Measurements from ENCODE around the gene BCAP29.

- TF ChIP-seq POLR2A (IDR thresholded peaks at IDR 0.05) = no peak
- TF ChIP-seq CTCF (IDR thresholded peaks at IDR 0.05) = no peak
- TF ChIP-seq POLR2AphosphoS5 (IDR thresholded peaks at IDR 0.05) = no peak
- no peak for TF ChIP-seq EP300 (IDR thresholded peaks at IDR 0.05)
These were observed 28.1 kb upstream of the BCAP29 start for GRCh38 chr7:107551936-107552335.

Data from sigmoid colon (tissue), 4 donors.